Neutrophil (primary cell): ENCODE measurements around the gene CCDC70.

Source experiments
- H3K27ac ChIP-seq: fragments of 200-600 bp; sonication (generic); 2 replicates; pipeline ENCODE4 v1.5.1; 2016; ENCODE audit warnings: mild to moderate bottlenecking, moderate library complexity
- H3K27me3 ChIP-seq: fragments of 200-600 bp; sonication (generic); 2 replicates; pipeline ENCODE4 v1.6.0; 2016; ENCODE audit warnings: mild to moderate bottlenecking
- H3K36me3 ChIP-seq: fragments of 200-600 bp; sonication (generic); 2 replicates; pipeline ENCODE4 v1.5.1; 2017
- H3K4me1 ChIP-seq, 2 experiments: fragments of 200-600 bp in 1 of 2; sonication (generic) in 1 of 2; 1 replicate in 1 of 2; 2 replicates in 1 of 2; pipeline versions ENCODE4 v1.5.1 to v1.6.1; 2013 to 2016; ENCODE audit warnings: low read depth in 1 of 2, low read length in 1 of 2, mild to moderate bottlenecking in 1 of 2, moderate library complexity in 1 of 2; ENCODE audit not compliant: control insufficient read depth in 1 of 2, insufficient read depth in 1 of 2
- H3K4me3 ChIP-seq, 2 experiments: fragments of 200-600 bp in 1 of 2; sonication (generic) in 1 of 2; 1 replicate in 1 of 2; 2 replicates in 1 of 2; pipeline ENCODE4 v1.5.1; 2013 to 2016; ENCODE audit warnings: low read depth in 1 of 2, low read length in 1 of 2, mild to moderate bottlenecking in 1 of 2, moderate library complexity in 1 of 2
- H3K9me3 ChIP-seq: fragments of 200-600 bp; sonication (generic); 2 replicates; pipeline ENCODE4 v1.5.1; 2016
- TF ChIP-seq, protein P1 (sequence below): fragments of 200-600 bp; sonication (generic); IDR thresholded peaks from 2 replicates; pipeline ENCODE4 v1.5.1; 2016; ENCODE audit warnings: antibody characterized with exemption

Gene CCDC70

DNA sequence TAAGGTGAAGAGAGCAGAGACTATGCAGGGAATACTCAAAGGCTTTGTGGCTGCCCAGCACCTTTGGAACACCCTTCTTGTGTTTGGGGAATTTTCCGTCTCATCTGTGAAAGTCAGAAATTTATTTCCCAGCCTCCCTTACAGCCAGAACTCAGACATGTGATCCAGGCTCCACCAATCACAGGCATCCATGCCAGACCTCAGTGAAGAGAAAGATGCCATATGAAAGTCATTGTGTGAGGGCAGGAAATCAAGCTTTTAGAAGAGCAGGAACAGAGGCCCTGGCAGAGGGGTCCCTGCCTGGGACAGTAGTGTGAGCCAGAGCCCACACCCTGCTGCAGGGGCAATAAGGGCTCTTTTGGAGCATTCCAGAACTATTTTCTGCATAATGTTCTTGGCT lies 12.1 kb downstream of the CCDC70 start:
- Histone ChIP-seq H3K36me3 (no peaks in the 10 kb centered on the region), H3K9me3 (no peaks in the 10 kb centered on the region), H3K27ac (no peak overlapping the region), H3K27me3 (no peaks in the 10 kb centered on the region), H3K4me1 (no peaks in the 10 kb centered on the region), H3K4me3 (no peak overlapping the region)
- TF ChIP-seq, protein P1, sequence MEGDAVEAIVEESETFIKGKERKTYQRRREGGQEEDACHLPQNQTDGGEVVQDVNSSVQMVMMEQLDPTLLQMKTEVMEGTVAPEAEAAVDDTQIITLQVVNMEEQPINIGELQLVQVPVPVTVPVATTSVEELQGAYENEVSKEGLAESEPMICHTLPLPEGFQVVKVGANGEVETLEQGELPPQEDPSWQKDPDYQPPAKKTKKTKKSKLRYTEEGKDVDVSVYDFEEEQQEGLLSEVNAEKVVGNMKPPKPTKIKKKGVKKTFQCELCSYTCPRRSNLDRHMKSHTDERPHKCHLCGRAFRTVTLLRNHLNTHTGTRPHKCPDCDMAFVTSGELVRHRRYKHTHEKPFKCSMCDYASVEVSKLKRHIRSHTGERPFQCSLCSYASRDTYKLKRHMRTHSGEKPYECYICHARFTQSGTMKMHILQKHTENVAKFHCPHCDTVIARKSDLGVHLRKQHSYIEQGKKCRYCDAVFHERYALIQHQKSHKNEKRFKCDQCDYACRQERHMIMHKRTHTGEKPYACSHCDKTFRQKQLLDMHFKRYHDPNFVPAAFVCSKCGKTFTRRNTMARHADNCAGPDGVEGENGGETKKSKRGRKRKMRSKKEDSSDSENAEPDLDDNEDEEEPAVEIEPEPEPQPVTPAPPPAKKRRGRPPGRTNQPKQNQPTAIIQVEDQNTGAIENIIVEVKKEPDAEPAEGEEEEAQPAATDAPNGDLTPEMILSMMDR = no peak

DNA sequence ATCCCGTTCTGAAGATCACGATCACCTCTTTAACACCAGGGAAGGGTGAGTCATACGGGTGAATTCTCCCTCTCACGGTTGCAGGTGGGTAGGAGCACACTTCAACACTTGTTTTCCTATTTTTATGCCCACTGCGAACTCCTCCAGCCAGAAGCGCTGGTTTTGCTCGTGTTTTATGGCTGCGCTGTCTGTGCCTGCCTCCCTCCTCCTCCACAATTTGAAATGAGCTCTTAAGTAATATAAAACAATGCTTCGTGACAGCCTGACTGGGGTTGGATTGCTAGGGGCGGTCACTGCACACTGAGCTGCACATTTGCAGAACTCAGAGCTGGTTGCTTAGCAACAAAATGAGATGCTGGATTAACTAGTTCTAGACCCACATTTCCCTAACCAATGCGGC lies 12.9 kb downstream of the CCDC70 start:
- TF ChIP-seq, protein P1 = no peak
- H3K36me3 ChIP-seq = no peaks in the 10 kb centered on the region
- H3K27me3 ChIP-seq = no peaks in the 10 kb centered on the region
- no peaks in the 10 kb centered on the region for H3K9me3 ChIP-seq
- no peak overlapping the region for H3K4me3 ChIP-seq
- no peaks in the 10 kb centered on the region for H3K4me1 ChIP-seq
- H3K27ac ChIP-seq = no peak overlapping the region

DNA sequence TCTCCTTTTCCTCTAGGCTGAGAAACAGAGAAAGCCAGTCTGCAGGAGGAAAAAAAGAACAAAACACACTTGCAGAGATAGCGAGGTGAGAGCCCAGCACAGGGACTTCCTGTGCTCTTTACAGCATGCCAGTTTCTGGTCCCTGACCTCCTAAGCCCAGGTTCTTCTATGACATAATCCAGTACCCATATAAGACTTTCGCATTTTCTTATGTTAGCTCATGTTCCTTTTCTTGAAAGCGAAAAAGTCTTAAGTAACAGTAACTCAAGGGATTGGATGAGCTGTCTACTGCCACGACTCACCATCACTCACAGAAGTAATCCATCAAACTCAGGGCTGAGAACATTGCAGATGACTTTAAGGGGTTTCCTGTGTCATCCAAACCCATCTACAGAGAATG lies 17.4 kb downstream of the CCDC70 start:
- H3K27ac ChIP-seq = no peak overlapping the region
- H3K4me1 ChIP-seq = no peaks in the 10 kb centered on the region
- no peaks in the 10 kb centered on the region for H3K36me3 ChIP-seq
- TF ChIP-seq, protein P1 = no peak
- no peaks in the 10 kb centered on the region for H3K9me3 ChIP-seq
- H3K4me3 ChIP-seq = no peak overlapping the region
- no peaks in the 10 kb centered on the region for H3K27me3 ChIP-seq

DNA sequence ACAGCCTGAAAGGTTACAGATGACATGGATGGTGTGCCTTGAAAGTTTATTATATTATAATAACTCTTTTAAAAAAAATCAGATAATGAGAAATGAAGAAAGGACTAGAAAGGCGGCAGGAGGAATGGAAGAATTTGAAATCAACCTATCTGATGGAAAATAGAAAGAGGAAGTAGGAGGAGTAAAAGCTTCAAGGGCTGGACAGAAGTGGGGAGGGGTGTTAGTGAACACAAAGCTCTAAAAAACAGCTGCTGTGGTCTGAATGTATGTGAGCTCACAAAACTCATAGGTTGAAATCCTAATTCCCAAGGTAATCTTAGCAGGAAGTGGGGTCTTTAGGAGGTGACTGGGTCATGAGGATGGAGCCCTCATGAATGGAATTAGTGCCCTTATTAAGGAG lies 19.5 kb downstream of the CCDC70 start:
- Histone ChIP-seq H3K36me3 (no peaks in the 10 kb centered on the region), H3K4me1 (no peaks in the 10 kb centered on the region)
- TF ChIP-seq, protein P1 = no peak

DNA sequence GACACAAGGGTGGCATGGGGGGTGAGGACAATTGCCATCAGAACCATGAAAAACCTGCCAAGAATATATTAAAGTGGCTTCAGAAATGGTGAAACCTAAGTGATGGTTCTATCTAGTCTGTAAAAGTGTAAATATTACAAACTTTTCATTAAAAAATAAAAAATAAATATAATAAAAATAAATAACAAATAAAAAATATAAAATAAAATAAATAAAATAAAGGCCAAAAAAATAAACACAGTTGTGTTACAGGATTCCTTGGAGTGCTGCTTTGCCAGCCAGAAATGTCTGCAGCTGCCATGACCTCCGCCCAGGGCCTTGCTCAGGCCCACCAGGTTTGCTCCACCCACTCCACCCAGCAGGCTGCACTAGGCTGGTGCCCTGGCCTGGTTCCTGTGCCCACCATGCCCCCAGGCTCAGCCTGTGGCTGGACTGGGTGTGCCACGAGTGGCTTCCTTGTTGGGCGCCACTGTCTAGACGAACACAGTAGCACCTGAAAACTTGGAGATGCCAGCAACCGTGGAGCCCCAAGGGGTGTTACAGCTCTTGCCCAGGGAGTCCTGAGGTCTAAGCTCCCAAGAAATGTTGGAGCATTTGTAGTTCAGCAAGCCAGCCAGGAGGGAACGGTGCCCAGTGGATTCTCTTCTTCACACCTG lies 20.9 kb downstream of the CCDC70 start:
- Histone ChIP-seq H3K4me3 (no peak overlapping the region), H3K36me3 (no peaks in the 10 kb centered on the region), H3K9me3 (no peaks in the 10 kb centered on the region), H3K27me3 (no peaks in the 10 kb centered on the region), H3K27ac (no peak overlapping the region), H3K4me1 (no peaks in the 10 kb centered on the region)
- TF ChIP-seq, protein P1 = no peak

More for the DNA sequence above, 19.5 kb downstream of the CCDC70 start:
- Histone ChIP-seq H3K9me3 (no peaks in the 10 kb centered on the region), H3K27ac (no peak overlapping the region), H3K4me3 (no peak overlapping the region), H3K27me3 (no peaks in the 10 kb centered on the region)
